Mesodermal cell (in vitro differentiated cells): ENCODE results near the gene ME1.

Experiments used
- H3K27ac ChIP-seq: 2 replicates; pipeline ENCODE4 v1.7.0; 2013; ENCODE audit warnings: mild to moderate bottlenecking, low read depth, low read length, moderate library complexity; ENCODE audit not compliant: severe bottlenecking
- H3K36me3 ChIP-seq: 2 replicates; pipeline ENCODE4 v1.7.1; 2013; ENCODE audit warnings: mild to moderate bottlenecking, low read length, moderate library complexity; ENCODE audit not compliant: control insufficient read depth, insufficient read depth
- H3K4me1 ChIP-seq: one replicate; pipeline ENCODE4 v1.7.1; 2013; ENCODE audit warnings: mild to moderate bottlenecking, low read length; ENCODE audit not compliant: insufficient read depth, control insufficient read depth, poor library complexity, severe bottlenecking
- H3K4me3 ChIP-seq: 2 replicates; pipeline ENCODE4 v1.7.0; 2013; ENCODE audit warnings: low read length, control low read depth, mild to moderate bottlenecking; ENCODE audit not compliant: insufficient read depth, poor library complexity, severe bottlenecking; ENCODE audit errors: extremely low read depth
- H3K9me3 ChIP-seq: 2 replicates; pipeline ENCODE4 v1.7.1; 2013; ENCODE audit warnings: mild to moderate bottlenecking, low read length, moderate library complexity; ENCODE audit not compliant: control insufficient read depth
- WGBS, 2 experiments: methylation state at CpG; one replicate each; pipeline ENCODE4 v1.1.5; 2013; ENCODE audit warnings: missing lambda C conversion rate in 2 of 2; ENCODE audit not compliant: insufficient coverage in 2 of 2; 5-methylcytosine and 5-hydroxymethylcytosine counted together

ME1 gene

DNA sequence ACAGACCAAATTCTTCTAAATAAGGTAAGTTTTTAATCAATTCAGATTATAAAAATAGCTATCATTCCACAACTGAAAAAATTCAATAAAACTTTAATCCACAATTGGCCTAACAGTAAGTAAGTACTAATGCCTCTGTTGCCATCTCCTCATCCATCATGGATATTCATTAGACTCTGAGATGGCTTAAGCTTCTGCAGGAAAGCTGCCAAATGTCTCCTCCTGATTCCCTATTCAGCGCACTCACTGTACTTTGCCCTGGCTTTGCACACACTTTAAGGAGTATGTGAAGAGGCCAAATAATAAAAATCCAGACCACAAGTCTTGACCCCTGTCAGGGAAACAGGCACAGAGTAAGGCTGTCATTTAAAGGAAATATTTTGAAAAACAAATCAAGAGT, 261.3 kb downstream of the ME1 start:
- H3K9me3 ChIP-seq: no peaks in the 10 kb centered on the region
- H3K27ac ChIP-seq: no peak overlapping the region
- H3K36me3 ChIP-seq: peaks cover 92% of the 10 kb centered on the region
- no peaks in the 10 kb centered on the region for H3K4me1 ChIP-seq
- WGBS, 2 experiments: 100% methylated on average over 1 of the region's 1 CpG; no CpG with 5 or more reads in 1 of the 2 experiments
- H3K4me3 ChIP-seq: no peak overlapping the region

DNA sequence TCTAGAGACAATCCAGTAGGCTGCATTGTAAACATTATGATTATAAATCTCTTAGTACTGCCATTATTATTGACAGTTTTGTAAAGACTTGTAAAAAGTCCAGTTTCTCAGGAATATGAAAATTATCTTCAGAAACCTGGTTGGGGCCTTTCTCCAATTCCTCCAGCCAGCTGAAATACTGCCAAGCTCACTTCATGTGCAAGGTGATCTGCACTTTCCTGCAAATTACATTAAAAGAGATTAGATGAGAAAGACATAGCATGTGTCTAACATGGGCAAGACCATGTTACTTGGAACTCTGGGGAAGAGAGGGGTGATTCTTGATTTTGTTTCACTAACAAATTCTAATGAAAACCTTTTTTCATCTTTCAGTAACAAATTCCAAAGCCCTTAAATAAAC, 261.7 kb downstream of the ME1 start:
- no peaks in the 10 kb centered on the region for H3K4me1 ChIP-seq
- no peak overlapping the region for H3K4me3 ChIP-seq
- no peak overlapping the region for H3K27ac ChIP-seq
- peaks cover 88% of the 10 kb centered on the region for H3K36me3 ChIP-seq
- H3K9me3 ChIP-seq: no peaks in the 10 kb centered on the region

DNA sequence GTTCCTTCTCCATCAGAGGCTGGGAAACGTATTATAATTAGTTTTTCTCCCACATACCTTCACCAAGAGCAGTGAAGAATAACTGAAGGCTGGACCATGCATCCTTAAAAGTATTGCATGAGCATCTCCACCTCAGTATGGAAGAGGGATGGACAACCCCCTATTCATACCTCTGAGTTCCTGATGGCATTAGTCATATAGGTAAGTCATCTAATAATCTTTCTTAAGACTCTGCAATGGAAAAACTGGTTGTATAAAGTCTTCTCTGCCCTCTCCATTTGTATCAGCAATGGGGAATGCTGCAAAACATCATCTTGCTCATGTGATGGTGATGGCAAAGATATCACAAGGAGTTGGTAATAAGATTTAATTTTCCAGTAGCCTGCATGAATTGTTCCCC, 262.3 kb downstream of the ME1 start:
- WGBS, 2 experiments: no CpG with 5 or more reads among the region's 1 CpG
- Histone ChIP-seq H3K9me3 (no peaks in the 10 kb centered on the region), H3K36me3 (peaks cover 86% of the 10 kb centered on the region), H3K4me3 (no peak overlapping the region), H3K27ac (no peak overlapping the region), H3K4me1 (no peaks in the 10 kb centered on the region)

DNA sequence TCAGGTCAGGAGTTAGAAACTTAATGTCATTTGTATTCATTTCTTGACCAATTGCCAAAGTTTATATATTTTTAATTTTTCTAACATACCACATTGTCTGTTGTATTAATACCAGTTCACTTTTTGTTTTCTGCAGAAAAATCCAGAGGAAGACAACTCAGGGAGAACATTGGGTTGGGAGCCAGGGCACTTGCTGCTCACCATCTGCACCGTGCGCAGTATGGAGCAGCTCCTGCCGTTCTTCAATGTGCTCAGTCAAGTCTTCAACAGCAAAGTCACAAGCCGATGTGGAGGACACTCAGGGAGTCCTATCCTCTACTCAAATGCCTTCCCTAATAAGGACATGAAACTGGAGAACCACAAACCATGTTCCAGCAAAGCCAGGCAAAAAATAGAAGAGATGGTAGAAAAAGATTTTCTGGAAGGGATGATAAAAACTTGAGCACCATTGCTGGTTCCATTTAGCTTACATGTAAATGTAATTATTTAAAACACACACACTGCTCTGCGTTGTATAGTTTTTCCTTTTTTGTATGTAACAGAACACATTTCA, 263.0 kb downstream of the ME1 start:
- 91 to 95% methylated on average over 3 to 4 of the region's 5 CpGs for WGBS, 2 experiments
- H3K4me1 ChIP-seq: no peaks in the 10 kb centered on the region
- H3K4me3 ChIP-seq: no peak overlapping the region
- no peaks in the 10 kb centered on the region for H3K9me3 ChIP-seq
- H3K36me3 ChIP-seq: peaks cover 79% of the 10 kb centered on the region
- no peak overlapping the region for H3K27ac ChIP-seq
